ENCODE measurements around the gene PANK4. TPM values are rescaled to one million over a fixed set of nuclear protein-coding genes. Genes with fewer than 3 reads are reported as not detected.

PANK4 gene
- total and polyA plus RNA-seq, 4 donors, result 6.2 to 26.8 (median 12.6) TPM

DNA sequence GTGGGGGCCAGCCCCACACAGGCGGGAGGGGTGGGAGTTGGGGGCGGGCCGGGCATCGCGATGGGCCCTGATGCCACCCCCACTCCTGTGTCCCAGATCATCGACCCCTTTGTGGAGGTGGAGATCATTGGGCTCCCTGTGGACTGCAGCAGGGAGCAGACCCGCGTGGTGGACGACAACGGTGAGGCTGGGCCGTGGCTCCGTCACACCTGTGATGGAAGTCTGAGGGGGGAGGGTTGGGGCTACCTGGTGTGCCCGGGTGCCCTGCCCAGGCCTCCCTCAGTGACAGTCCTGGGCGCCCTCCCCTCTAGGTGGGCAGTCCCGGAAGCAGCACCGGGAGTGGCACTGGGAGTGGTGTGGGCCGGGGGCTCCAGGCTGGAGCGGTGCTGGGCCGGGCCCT is 27.7 kb downstream of the PANK4 start:
- Histone ChIP-seq H3K36me3 (ENCODE audit: control insufficient read depth in 4 of 4, insufficient read depth in 3 of 4, low read depth in 1 of 4, low read length in 3 of 4) (no peaks in the 10 kb centered on the region), H3K9ac (ENCODE audit: low read depth in 1 of 2, low read length in 2 of 2) (no peak overlapping the region), H3K27ac (ENCODE audit: low read depth in 1 of 2, low read length in 2 of 2) (no peak overlapping the region), H3K4me1 (ENCODE audit: control insufficient read depth in 4 of 4, insufficient read depth in 4 of 4, low read length in 3 of 4) (peaks cover 6 to 11% (median 10%) of the 10 kb centered on the region in 4 donors), H3K27me3 (ENCODE audit: control insufficient read depth in 4 of 4, insufficient read depth in 4 of 4, low read length in 3 of 4) (no peaks in the 10 kb centered on the region), H3K9me3 (ENCODE audit: control insufficient read depth in 4 of 4, low read length in 3 of 4) (no peaks in the 10 kb centered on the region), H3K4me3 (ENCODE audit: low read depth in 1 of 3, low read length in 3 of 3) (no peak overlapping the region)
- TF ChIP-seq, protein P1, sequence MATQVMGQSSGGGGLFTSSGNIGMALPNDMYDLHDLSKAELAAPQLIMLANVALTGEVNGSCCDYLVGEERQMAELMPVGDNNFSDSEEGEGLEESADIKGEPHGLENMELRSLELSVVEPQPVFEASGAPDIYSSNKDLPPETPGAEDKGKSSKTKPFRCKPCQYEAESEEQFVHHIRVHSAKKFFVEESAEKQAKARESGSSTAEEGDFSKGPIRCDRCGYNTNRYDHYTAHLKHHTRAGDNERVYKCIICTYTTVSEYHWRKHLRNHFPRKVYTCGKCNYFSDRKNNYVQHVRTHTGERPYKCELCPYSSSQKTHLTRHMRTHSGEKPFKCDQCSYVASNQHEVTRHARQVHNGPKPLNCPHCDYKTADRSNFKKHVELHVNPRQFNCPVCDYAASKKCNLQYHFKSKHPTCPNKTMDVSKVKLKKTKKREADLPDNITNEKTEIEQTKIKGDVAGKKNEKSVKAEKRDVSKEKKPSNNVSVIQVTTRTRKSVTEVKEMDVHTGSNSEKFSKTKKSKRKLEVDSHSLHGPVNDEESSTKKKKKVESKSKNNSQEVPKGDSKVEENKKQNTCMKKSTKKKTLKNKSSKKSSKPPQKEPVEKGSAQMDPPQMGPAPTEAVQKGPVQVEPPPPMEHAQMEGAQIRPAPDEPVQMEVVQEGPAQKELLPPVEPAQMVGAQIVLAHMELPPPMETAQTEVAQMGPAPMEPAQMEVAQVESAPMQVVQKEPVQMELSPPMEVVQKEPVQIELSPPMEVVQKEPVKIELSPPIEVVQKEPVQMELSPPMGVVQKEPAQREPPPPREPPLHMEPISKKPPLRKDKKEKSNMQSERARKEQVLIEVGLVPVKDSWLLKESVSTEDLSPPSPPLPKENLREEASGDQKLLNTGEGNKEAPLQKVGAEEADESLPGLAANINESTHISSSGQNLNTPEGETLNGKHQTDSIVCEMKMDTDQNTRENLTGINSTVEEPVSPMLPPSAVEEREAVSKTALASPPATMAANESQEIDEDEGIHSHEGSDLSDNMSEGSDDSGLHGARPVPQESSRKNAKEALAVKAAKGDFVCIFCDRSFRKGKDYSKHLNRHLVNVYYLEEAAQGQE (IDR thresholded peaks at IDR 0.05), result no peak
- TF ChIP-seq SP1 (IDR thresholded peaks at IDR 0.05) (no peak), EGR1 (IDR thresholded peaks at IDR 0.05; ENCODE audit: low read depth in 2 of 2) (no peak), NR2F2 (IDR thresholded peaks at IDR 0.05) (no peak), GABPA (IDR thresholded peaks at IDR 0.05 in 1 of 2, conservative IDR thresholded peaks at IDR 0.05 in 1 of 2) (no peak), CTCF (IDR thresholded peaks at IDR 0.05; ENCODE audit: low read depth, low read length, missing input control) (no peak), RAD21 (IDR thresholded peaks at IDR 0.05) (no peak), ATF3 (IDR thresholded peaks at IDR 0.05) (no peak), HNF4G (IDR thresholded peaks at IDR 0.05) (no peak), FOXA1 (IDR thresholded peaks at IDR 0.05) (no peak), JUND (IDR thresholded peaks at IDR 0.05) (no peak), TAF1 (conservative IDR thresholded peaks at IDR 0.05) (no peak), RXRA (IDR thresholded peaks at IDR 0.05) (no peak)
- TF ChIP-seq, protein P2, sequence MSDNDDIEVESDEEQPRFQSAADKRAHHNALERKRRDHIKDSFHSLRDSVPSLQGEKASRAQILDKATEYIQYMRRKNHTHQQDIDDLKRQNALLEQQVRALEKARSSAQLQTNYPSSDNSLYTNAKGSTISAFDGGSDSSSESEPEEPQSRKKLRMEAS (IDR thresholded peaks at IDR 0.05), result no peak
- WGBS, result 80% methylated on average over 19 of the region's 19 CpGs
- no peak for DNase-seq (ENCODE audit: low spot score)

DNA sequence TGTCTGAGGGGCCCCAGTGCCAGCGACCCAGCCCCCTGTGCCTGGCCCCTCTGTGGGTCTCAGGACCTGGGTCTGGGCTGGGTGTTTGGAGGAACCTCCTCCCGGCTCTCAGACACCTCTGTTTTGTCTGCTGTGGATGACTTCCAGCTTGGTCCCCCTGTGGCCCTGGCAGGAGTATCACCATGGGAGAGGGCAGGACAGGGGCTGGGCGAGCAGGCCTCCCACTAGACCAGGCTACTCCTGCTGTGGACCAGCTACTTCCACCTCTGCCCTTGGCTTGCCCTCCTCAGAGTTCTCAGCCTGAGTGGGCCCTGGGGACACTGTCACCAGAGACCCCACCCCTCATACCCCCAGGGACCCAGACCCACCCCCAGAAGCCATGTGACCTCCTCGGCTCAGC is 28.5 kb downstream of the PANK4 start:
- TF ChIP-seq SP1 (IDR thresholded peaks at IDR 0.05), result no peak
- TF ChIP-seq, protein P2 (IDR thresholded peaks at IDR 0.05), result no peak
- TF ChIP-seq ATF3 (IDR thresholded peaks at IDR 0.05), result no peak
- TF ChIP-seq FOXA1 (IDR thresholded peaks at IDR 0.05), result no peak
- no peak for TF ChIP-seq GABPA (IDR thresholded peaks at IDR 0.05 in 1 of 2, conservative IDR thresholded peaks at IDR 0.05 in 1 of 2)
- no peak for TF ChIP-seq RAD21 (IDR thresholded peaks at IDR 0.05)
- TF ChIP-seq FOXA2 (IDR thresholded peaks at IDR 0.05), result no peak
- TF ChIP-seq NR2F2 (IDR thresholded peaks at IDR 0.05), result no peak
- TF ChIP-seq, protein P3, sequence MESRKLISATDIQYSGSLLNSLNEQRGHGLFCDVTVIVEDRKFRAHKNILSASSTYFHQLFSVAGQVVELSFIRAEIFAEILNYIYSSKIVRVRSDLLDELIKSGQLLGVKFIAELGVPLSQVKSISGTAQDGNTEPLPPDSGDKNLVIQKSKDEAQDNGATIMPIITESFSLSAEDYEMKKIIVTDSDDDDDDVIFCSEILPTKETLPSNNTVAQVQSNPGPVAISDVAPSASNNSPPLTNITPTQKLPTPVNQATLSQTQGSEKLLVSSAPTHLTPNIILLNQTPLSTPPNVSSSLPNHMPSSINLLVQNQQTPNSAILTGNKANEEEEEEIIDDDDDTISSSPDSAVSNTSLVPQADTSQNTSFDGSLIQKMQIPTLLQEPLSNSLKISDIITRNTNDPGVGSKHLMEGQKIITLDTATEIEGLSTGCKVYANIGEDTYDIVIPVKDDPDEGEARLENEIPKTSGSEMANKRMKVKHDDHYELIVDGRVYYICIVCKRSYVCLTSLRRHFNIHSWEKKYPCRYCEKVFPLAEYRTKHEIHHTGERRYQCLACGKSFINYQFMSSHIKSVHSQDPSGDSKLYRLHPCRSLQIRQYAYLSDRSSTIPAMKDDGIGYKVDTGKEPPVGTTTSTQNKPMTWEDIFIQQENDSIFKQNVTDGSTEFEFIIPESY (IDR thresholded peaks at IDR 0.05), result no peak
- TF ChIP-seq CTCF (IDR thresholded peaks at IDR 0.05; ENCODE audit: low read depth, low read length, missing input control), result no peak
- no peak for TF ChIP-seq YY1 (IDR thresholded peaks at IDR 0.05)
- TF ChIP-seq HNF4A (conservative IDR thresholded peaks at IDR 0.05), result no peak
- no peak for TF ChIP-seq RXRA (IDR thresholded peaks at IDR 0.05)
- WGBS, result 70% methylated on average over 4 of the region's 4 CpGs
- DNase-seq (ENCODE audit: low spot score), result no peak
- no peak overlapping the region for H3K9ac ChIP-seq (ENCODE audit: low read depth in 1 of 2, low read length in 2 of 2)
- no peaks in the 10 kb centered on the region for H3K27me3 ChIP-seq (ENCODE audit: control insufficient read depth in 4 of 4, insufficient read depth in 4 of 4, low read length in 3 of 4)
- H3K4me3 ChIP-seq (ENCODE audit: low read depth in 1 of 3, low read length in 3 of 3), result no peak overlapping the region
- peaks cover 6 to 11% (median 10%) of the 10 kb centered on the region in 4 donors for H3K4me1 ChIP-seq (ENCODE audit: control insufficient read depth in 4 of 4, insufficient read depth in 4 of 4, low read length in 3 of 4)
- H3K9me3 ChIP-seq (ENCODE audit: control insufficient read depth in 4 of 4, low read length in 3 of 4), result no peaks in the 10 kb centered on the region
- H3K36me3 ChIP-seq (ENCODE audit: control insufficient read depth in 4 of 4, insufficient read depth in 3 of 4, low read depth in 1 of 4, low read length in 3 of 4), result no peaks in the 10 kb centered on the region
- H3K27ac ChIP-seq (ENCODE audit: low read depth in 1 of 2, low read length in 2 of 2), result no peak overlapping the region

All from liver (tissue), 9 donors.